HG03378 (cell line): Measurements from ENCODE around the gene ACOT7.

Source experiments
- ATAC-seq: cut with Tn5 transposase; IDR thresholded peaks from one replicate; pipeline ENCODE4 v1.9.1; 2021; ENCODE audit warnings: mild to moderate bottlenecking, moderate library complexity; ENCODE audit not compliant: unreplicated experiment

The ACOT7 gene

GRCh38 chr1:6424619-6425593 is 31.3 kb upstream of the ACOT7 start, which contains the start of gene ESPN:
TSS of gene ESPN (plus strand) at chr1:6424776. CDS start at chr1:6424956, 180 bp downstream.
- no peak for ATAC-seq

- ATAC-seq = no peak
Measured at GRCh38 chr1:6424000-6424565, 30.5 kb upstream of the ACOT7 start.

- no peak for ATAC-seq
Measured at GRCh38 chr1:6423321-6423999, 29.9 kb upstream of the ACOT7 start.

- ATAC-seq = no peak
Measured at GRCh38 chr1:6421266-6421665, 27.7 kb upstream of the ACOT7 start.

GRCh38 chr1:6420454-6421042 is 27.0 kb upstream of the ACOT7 start:
- no peak for ATAC-seq

- ATAC-seq = no peak
Measured at GRCh38 chr1:6419804-6420453, 26.4 kb upstream of the ACOT7 start, which contains the start of gene HES2. TSS of gene HES2 (minus strand) at chr1:6419919. CDS start at chr1:6419820, 99 bp downstream.

GRCh38 chr1:6419397-6419803 is 25.8 kb upstream of the ACOT7 start:
- ATAC-seq = no peak

- no peak for ATAC-seq
Measured at GRCh38 chr1:6418668-6419396, 25.3 kb upstream of the ACOT7 start.

- no peak for ATAC-seq
Measured at GRCh38 chr1:6417961-6418667, 24.5 kb upstream of the ACOT7 start.

- ATAC-seq = no peak
Measured at GRCh38 chr1:6416906-6417305, 23.3 kb upstream of the ACOT7 start.

- no peak for ATAC-seq
Measured at GRCh38 chr1:6416295-6416656, 22.7 kb upstream of the ACOT7 start.

GRCh38 chr1:6414881-6415626 is 21.5 kb upstream of the ACOT7 start:
- ATAC-seq = no peak

GRCh38 chr1:6414443-6414844 is 20.9 kb upstream of the ACOT7 start:
- peak; percentile 50 for ATAC-seq

GRCh38 chr1:6412896-6413295 is 19.3 kb upstream of the ACOT7 start:
- no peak for ATAC-seq

- ATAC-seq = no peak
Measured at GRCh38 chr1:6410248-6410893, 16.8 kb upstream of the ACOT7 start.

GRCh38 chr1:6409733-6410132 is 16.2 kb upstream of the ACOT7 start:
- ATAC-seq = no peak

GRCh38 chr1:6409053-6409452 is 15.5 kb upstream of the ACOT7 start:
- ATAC-seq = no peak

GRCh38 chr1:6408023-6408422 is 14.5 kb upstream of the ACOT7 start:
- ATAC-seq = no peak
